T-helper 2 cell treated with Interferon-gamma antibody and Interleukin-4, amounts not matched to agents 5 μg/mL and 100 μg/mL, for 36 hours (primary cell): Measurements from ENCODE around the gene SLC2A6.
A peak's percentile ranks its signal among the peaks of the same experiment; 100 is the strongest.

ENCODE experiments used
- DNase-seq: peaks from one replicate; pipeline ENCODE4 v3.0.0; 2021; ENCODE audit warnings: low spot score
- H3K27ac Mint-ChIP-seq: one replicate; pipeline ENCODE4 v1.8.0; 2021; ENCODE audit warnings: mild to moderate bottlenecking, mixed read lengths
- H3K27me3 Mint-ChIP-seq: one replicate; pipeline ENCODE4 v1.8.0; 2021; ENCODE audit warnings: low read depth, mixed read lengths
- H3K36me3 Mint-ChIP-seq: one replicate; pipeline ENCODE4 v1.8.0; 2021; ENCODE audit warnings: low read depth, mixed read lengths
- H3K4me1 Mint-ChIP-seq: one replicate; pipeline ENCODE4 v1.8.0; 2021; ENCODE audit warnings: low read depth, mixed read lengths
- H3K4me3 Mint-ChIP-seq: one replicate; pipeline ENCODE4 v1.8.0; 2022; ENCODE audit warnings: mild to moderate bottlenecking, moderate library complexity, mixed read lengths
- H3K9me3 Mint-ChIP-seq: one replicate; pipeline ENCODE4 v1.8.0; 2021; ENCODE audit warnings: mixed read lengths

Gene SLC2A6

GRCh38 chr9:133445293-133445969, 33.5 kb downstream of the SLC2A6 start:
- no peak overlapping the region for H3K27ac Mint-ChIP-seq

GRCh38 chr9:133443982-133444381, 34.9 kb downstream of the SLC2A6 start:
- H3K36me3 Mint-ChIP-seq = no peaks in the 10 kb centered on the region
- no peak for DNase-seq
- H3K4me1 Mint-ChIP-seq = no peaks in the 10 kb centered on the region
- no peaks in the 10 kb centered on the region for H3K27me3 Mint-ChIP-seq
- H3K4me3 Mint-ChIP-seq = no peak overlapping the region
- H3K9me3 Mint-ChIP-seq = no peaks in the 10 kb centered on the region
- no peak overlapping the region for H3K27ac Mint-ChIP-seq

More at GRCh38 chr9:133445293-133445969, 33.5 kb downstream of the SLC2A6 start:
- no peak overlapping the region for H3K4me3 Mint-ChIP-seq
- no peak for DNase-seq
- H3K27me3 Mint-ChIP-seq = no peaks in the 10 kb centered on the region
- no peaks in the 10 kb centered on the region for H3K9me3 Mint-ChIP-seq
- no peaks in the 10 kb centered on the region for H3K4me1 Mint-ChIP-seq
- H3K36me3 Mint-ChIP-seq = no peaks in the 10 kb centered on the region

GRCh38 chr9:133443248-133443647, 35.7 kb downstream of the SLC2A6 start:
- H3K9me3 Mint-ChIP-seq = no peaks in the 10 kb centered on the region
- H3K27me3 Mint-ChIP-seq = no peaks in the 10 kb centered on the region
- H3K4me3 Mint-ChIP-seq = no peak overlapping the region
- no peak overlapping the region for H3K27ac Mint-ChIP-seq
- no peaks in the 10 kb centered on the region for H3K36me3 Mint-ChIP-seq
- no peaks in the 10 kb centered on the region for H3K4me1 Mint-ChIP-seq
- no peak for DNase-seq

DNA sequence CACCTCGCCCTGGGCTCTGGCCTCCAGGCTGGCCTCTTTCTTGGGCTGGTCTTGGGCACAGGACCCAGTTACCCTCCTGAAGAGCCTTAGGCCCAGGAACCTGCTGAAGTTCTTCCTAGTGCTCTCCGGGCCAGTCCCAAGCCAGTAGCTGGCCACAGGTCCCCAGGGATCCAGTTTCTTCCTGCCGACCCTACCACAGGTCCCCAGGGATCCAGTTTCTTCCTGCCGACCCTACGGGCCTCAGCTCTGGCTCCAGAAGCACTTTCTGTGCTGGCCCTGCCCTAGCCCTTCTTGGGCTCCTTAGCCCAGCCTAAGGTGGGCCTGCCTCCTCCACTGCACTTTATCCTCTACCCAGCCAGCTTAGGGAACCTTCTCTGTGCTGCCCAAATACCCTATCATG, 37.3 kb downstream of the SLC2A6 start:
- H3K4me1 Mint-ChIP-seq = no peaks in the 10 kb centered on the region
- H3K9me3 Mint-ChIP-seq = no peaks in the 10 kb centered on the region
- H3K36me3 Mint-ChIP-seq = no peaks in the 10 kb centered on the region
- H3K4me3 Mint-ChIP-seq = no peak overlapping the region
- no peak for DNase-seq
- H3K27me3 Mint-ChIP-seq = no peaks in the 10 kb centered on the region
- no peak overlapping the region for H3K27ac Mint-ChIP-seq

DNA sequence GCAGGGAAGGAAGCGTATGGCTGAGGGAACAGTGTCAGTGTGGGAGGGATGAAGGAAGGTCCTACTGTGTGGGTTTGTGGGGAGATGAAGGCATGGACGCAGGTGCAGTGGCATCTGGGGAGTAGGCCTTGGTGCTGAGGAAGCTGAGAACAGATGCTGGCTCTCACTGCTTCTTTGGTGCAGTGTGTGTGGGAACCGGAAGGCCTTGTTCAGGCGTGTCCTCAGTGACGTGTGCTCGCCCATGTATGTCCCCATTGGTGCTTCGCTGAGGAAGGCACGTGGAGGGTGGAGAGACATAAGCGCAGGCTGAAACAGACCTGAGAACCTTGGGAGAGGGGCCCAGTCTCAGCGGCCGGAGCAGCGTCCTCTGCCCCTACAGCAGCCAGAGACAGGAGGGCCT, 38.0 kb downstream of the SLC2A6 start:
- H3K4me1 Mint-ChIP-seq = no peaks in the 10 kb centered on the region
- no peak overlapping the region for H3K4me3 Mint-ChIP-seq
- H3K36me3 Mint-ChIP-seq = no peaks in the 10 kb centered on the region
- DNase-seq = no peak
- H3K27me3 Mint-ChIP-seq = no peaks in the 10 kb centered on the region
- no peak overlapping the region for H3K27ac Mint-ChIP-seq
- no peaks in the 10 kb centered on the region for H3K9me3 Mint-ChIP-seq

DNA sequence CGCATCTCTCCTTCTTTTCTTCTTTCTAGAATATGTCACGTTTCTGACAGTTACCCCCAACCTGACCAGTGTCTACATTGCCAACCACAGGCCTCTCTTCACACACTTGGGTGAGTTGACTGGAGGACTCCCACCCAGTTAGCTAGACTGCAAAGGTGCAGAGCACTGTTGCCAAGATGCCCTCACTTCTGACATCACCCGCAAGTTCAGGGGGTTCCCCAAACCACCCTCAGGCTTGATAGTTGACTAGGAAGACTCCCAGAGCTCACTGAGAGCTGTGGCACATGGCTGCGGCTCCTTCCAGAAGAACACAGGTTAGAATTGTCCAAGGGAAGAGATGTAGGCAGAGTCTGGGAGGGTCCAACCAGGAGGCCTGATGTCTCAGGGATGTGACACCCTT, 39.6 kb downstream of the SLC2A6 start:
- no peak for DNase-seq
- no peaks in the 10 kb centered on the region for H3K27me3 Mint-ChIP-seq
- H3K4me3 Mint-ChIP-seq = no peak overlapping the region
- no peaks in the 10 kb centered on the region for H3K36me3 Mint-ChIP-seq
- no peak overlapping the region for H3K27ac Mint-ChIP-seq
- H3K9me3 Mint-ChIP-seq = no peaks in the 10 kb centered on the region
- H3K4me1 Mint-ChIP-seq = no peaks in the 10 kb centered on the region

DNA sequence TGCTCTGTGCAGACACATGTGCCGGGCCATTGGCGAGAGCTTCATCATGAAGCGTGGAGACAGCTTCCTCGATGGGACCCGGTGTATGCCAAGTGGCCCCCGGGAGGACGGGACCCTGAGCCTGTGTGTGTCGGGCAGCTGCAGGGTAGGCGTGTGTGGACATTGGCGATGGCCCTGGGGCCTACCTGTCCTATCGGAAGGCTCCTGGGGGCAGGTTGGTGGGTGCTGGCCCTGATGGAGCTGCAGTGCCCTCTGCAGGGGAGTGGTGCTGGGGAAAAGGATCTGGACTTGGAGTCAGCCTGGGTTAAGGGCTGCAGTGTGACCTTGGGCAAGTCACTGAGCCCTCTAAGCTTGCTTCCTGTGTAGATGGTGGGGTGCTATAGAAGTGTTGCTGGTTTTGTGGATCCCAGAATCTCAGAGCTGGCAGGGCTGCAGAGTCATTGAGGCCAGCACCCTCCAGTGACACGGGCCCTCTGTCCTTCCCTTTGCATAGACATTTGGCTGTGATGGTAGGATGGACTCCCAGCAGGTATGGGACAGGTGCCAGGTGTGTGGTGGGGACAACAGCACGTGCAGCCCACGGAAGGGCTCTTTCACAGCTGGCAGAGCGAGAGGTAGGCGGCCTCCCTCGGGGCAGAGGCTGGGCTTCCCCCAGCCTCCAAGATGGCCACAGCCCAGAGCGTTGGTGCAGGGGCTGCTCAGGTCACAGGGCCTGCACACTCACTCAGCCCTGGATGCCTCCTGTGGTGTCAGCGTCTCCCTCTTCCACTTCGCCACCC, 41.0 kb downstream of the SLC2A6 start:
- H3K4me3 Mint-ChIP-seq = no peak overlapping the region

GRCh38 chr9:133436681-133437080, 42.2 kb downstream of the SLC2A6 start:
- no peaks in the 10 kb centered on the region for H3K4me1 Mint-ChIP-seq
- DNase-seq = no peak
- no peaks in the 10 kb centered on the region for H3K36me3 Mint-ChIP-seq
- no peak overlapping the region for H3K4me3 Mint-ChIP-seq
- H3K9me3 Mint-ChIP-seq = no peaks in the 10 kb centered on the region
- no peaks in the 10 kb centered on the region for H3K27me3 Mint-ChIP-seq
- no peak overlapping the region for H3K27ac Mint-ChIP-seq

More for the DNA sequence above, 41.0 kb downstream of the SLC2A6 start:
- Mint-ChIP-seq H3K27ac (no peak overlapping the region), H3K9me3 (no peaks in the 10 kb centered on the region), H3K4me1 (no peaks in the 10 kb centered on the region), H3K27me3 (no peaks in the 10 kb centered on the region), H3K36me3 (no peaks in the 10 kb centered on the region)
- no peak for DNase-seq

GRCh38 chr9:133433351-133433843, 45.5 kb downstream of the SLC2A6 start:
- H3K4me1 Mint-ChIP-seq = no peaks in the 10 kb centered on the region
- H3K4me3 Mint-ChIP-seq = no peak overlapping the region
- DNase-seq = no peak
- peaks cover 11% of the 10 kb centered on the region for H3K27me3 Mint-ChIP-seq
- no peaks in the 10 kb centered on the region for H3K36me3 Mint-ChIP-seq
- H3K27ac Mint-ChIP-seq = no peak overlapping the region
- H3K9me3 Mint-ChIP-seq = no peaks in the 10 kb centered on the region

DNA sequence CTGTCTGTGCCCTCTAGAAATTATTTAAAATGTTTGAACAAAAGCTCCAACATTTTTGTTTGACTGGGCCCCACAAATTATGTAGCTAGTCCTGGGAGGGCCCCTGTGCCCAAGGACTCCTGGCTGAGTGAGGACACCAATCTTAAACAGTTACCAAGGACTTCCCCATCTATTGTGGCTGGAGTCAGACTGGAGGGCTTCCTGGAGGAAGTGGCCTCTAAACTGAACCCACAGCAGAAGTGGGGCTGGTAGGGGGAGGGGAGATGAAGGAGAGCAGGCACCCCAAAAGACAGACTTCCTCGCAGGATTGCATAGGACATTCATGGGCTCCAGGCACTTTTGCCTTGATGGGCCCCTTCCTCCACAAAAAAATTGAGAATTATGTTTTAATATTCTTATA, 48.7 kb downstream of the SLC2A6 start:
- H3K9me3 Mint-ChIP-seq = no peaks in the 10 kb centered on the region
- peaks cover 25% of the 10 kb centered on the region for H3K27me3 Mint-ChIP-seq
- no peaks in the 10 kb centered on the region for H3K36me3 Mint-ChIP-seq
- H3K4me3 Mint-ChIP-seq = no peak overlapping the region
- no peak for DNase-seq
- no peak overlapping the region for H3K27ac Mint-ChIP-seq
- H3K4me1 Mint-ChIP-seq = no peaks in the 10 kb centered on the region

GRCh38 chr9:133429641-133430161, 49.2 kb downstream of the SLC2A6 start:
- Mint-ChIP-seq H3K27ac (no peak overlapping the region), H3K4me3 (no peak overlapping the region), H3K4me1 (no peaks in the 10 kb centered on the region), H3K9me3 (no peaks in the 10 kb centered on the region), H3K36me3 (no peaks in the 10 kb centered on the region), H3K27me3 (peaks cover 25% of the 10 kb centered on the region)
- DNase-seq = no peak

GRCh38 chr9:133429214-133429613, 49.7 kb downstream of the SLC2A6 start:
- H3K27me3 Mint-ChIP-seq = peaks cover 25% of the 10 kb centered on the region
- no peaks in the 10 kb centered on the region for H3K9me3 Mint-ChIP-seq
- H3K36me3 Mint-ChIP-seq = no peaks in the 10 kb centered on the region
- H3K27ac Mint-ChIP-seq = no peak overlapping the region
- H3K4me3 Mint-ChIP-seq = no peak overlapping the region
- H3K4me1 Mint-ChIP-seq = no peaks in the 10 kb centered on the region
- no peak for DNase-seq

GRCh38 chr9:133428617-133429101, 50.2 kb downstream of the SLC2A6 start:
- Mint-ChIP-seq H3K36me3 (no peaks in the 10 kb centered on the region), H3K9me3 (no peaks in the 10 kb centered on the region), H3K27me3 (peaks cover 25% of the 10 kb centered on the region), H3K4me1 (no peaks in the 10 kb centered on the region), H3K27ac (no peak overlapping the region), H3K4me3 (no peak overlapping the region)
- DNase-seq = no peak

GRCh38 chr9:133427658-133428348, 51.1 kb downstream of the SLC2A6 start:
- peak overlapping the region; percentile 40 for H3K4me3 Mint-ChIP-seq
- H3K9me3 Mint-ChIP-seq = no peaks in the 10 kb centered on the region
- H3K4me1 Mint-ChIP-seq = no peaks in the 10 kb centered on the region
- H3K27ac Mint-ChIP-seq = no peak overlapping the region
- no peaks in the 10 kb centered on the region for H3K36me3 Mint-ChIP-seq
- peaks cover 25% of the 10 kb centered on the region for H3K27me3 Mint-ChIP-seq
- DNase-seq = no peak
